CD4-positive, alpha-beta T cell treated with Interleukin-6 at 100 ng/mL for 8 hours (primary cell): ENCODE results near the gene SLF1.

Experiments used
- DNase-seq: peaks from one replicate; pipeline ENCODE4 v3.0.0-alpha.2; 2020; ENCODE audit warnings: mixed read lengths, low spot score

SLF1 gene

DNA sequence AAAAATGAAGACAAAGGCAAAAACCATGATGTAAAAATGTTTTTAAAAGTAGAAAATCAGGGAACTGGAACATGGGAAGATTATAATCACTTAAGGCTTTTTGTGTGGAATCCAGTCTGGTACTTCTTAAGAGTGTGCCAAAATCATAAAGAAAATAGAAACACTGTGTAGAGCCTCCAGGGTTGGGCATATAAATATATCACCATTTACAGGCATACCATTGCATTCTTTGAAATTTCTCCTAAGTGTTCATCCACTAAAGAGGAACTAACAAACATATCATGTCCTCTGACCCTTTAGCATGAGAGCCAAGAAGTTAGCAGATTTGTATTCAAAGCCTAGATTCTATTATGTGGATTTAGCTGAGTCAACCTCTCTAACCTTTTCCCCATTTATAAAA is 93.3 kb downstream of the SLF1 start:
- DNase-seq: no peak

DNA sequence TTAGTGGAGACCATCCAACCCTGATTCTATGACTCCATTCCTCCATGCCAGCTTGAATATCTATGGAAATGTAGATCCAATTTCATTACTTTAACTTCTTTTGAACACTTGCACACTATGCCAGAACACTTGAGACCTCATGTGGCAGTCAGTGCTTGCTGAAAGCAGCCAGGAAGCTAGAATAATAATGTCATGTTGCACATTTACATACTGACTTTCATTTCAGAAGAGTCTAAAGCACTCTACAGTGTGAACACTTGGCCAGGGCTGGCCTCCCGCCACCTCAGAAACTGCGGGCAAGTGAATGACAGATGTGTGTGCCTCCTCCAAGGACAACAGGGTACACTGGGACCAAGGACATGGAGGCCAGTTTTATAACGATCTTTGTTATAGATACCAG is 97.3 kb downstream of the SLF1 start:
- no peak for DNase-seq

DNA sequence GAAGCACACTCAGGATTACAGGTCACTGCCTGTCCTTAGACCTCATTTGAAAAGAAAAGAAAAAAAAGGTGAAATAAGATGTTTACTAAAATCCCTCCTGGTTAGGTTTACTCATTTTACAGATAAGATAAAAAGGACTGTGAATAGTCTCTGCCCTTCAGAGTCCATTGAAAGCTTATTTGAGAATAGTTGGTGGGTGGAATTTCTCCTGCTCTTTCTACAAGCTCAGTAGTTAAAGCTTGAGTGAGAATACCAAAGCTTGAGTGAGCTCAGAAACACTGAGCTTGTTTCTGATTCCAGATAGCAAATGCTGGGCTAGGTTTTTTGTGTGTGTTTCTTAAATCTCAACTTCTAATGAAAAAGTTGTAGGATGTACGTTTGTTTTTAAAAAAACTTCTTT is 106.7 kb downstream of the SLF1 start:
- no peak for DNase-seq

DNA sequence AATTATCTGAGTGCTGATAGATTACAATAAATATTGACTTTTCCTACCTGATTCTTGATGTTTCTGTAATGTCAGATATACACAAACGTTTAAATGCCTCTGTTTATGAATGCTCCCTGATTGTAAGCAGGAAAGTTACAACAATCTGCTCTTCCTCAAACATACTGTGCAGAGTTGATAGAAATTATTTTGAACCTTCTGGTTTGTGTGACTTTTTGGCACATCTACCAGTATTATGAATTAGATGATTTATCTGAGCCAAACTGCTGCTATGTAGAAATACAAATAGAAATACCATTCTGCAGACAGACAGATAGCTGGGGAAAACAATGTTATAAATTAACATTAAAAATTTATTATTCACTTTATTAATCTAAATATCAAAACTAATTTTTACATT is 113.0 kb downstream of the SLF1 start:
- no peak for DNase-seq

DNA sequence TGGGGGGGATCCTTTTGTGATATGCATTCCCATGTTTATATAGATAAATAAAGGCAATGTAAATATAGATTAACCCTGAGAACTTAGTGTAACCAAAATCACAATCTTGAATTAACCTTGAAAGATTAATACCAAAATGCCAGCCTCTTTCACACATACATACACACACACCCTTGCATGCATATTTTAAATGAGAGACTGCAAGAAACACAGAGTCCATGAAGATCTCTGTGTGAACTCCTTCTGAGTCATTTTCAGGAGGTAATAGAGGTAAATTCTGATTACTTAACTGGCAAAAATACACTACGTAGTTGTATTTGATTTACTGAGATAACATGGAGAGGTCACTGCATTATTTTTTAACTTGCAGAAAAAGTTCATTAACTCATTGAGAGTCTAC is 118.0 kb downstream of the SLF1 start:
- DNase-seq: no peak

DNA sequence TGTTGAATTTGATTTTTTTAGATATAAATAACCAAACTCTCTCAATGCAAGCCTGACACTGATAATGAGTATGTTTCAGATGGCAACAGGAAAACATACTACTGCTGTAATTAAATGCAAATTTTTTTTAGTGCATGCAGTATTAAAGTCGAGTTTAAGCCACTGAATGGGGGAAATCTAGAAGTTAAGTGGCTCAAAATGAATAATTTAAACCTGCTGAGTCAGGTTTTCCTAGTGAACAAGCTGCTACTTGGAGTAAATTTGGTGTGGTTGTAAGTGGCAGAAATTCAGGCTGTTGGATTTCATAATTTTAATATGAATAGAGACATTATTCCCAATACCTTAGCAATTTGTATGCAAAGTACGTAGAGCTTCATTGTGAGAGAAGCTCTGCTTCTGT is 121.8 kb downstream of the SLF1 start:
- DNase-seq: no peak

DNA sequence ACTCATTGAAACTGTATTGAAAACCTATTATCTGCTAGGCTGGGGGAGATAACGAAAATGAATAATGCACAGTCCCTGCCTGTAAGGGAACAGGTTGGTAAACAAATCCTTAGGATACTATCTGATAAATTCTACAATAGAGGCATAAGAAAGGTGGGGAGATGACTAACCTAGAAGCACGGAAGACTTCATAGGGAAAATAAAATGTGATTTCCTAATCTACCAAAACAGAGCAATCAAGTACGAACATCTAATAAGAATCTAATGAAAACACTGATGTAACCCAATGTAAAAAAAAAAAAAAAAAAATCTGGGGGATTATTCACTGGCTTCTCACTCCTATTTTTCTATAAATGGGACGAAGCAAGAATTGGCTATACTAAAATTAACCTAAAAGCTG is 124.4 kb downstream of the SLF1 start:
- DNase-seq: no peak

DNA sequence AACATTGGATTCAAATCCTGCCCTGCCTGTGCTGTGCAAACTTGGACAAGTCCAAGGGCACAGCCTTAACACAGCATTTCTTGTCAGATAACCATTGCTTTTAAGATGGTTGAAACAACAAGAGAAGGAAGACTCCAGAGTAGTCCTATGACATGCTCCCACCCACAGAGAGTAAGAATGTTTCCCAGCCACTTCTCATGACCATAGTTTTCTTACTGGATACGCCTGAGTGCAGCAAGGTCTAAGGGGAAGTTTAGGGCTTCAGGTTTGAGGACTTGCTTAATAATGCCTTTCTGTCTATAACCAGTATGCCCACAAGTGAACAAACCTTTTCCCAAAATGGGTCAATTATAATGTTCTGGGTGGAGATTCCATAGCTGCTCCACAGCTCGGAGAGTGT is 126.4 kb downstream of the SLF1 start:
- no peak for DNase-seq

DNA sequence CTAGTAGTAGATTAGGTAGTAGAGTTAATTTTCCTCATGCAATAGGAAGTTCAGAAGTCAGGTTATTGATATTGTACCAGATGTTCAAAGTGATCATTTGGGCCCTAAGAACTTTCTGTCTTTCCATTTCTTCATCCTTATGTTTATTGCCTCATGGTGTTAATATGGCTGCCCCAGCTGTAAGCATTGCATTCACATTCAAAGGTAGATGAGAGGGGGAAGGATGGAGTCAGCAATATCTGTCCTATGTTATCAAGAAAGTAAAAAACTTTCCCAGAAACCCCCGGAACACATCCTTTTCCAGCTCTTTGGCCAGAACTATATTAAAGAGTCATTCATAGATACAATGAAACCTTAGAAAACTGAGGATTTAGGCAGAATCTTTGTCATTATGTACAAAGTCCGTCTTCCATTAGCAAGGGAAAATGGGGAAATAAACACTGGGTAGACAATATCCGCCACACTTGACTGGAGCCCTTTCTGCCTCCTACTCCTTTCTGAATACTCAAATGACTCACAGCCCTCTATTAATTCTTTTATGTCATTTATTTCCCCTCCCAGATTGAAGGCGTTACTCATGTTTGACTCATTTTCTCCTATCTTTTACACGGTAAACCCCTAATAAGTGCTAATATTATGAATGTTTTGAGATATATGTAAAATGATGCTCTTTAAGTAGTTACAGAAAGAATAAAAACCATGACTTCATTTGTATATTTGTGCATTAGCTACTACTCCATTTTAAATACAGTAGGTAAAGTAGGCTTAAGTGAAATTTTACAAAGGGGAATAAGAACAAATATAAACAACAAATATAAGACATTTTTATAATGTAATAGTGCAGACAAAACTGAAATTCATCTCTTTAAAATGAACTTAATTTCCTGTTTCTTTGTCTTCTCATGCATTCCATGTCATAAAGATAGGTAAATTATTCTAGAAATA is 127.6 kb downstream of the SLF1 start:
- DNase-seq: no peak

DNA sequence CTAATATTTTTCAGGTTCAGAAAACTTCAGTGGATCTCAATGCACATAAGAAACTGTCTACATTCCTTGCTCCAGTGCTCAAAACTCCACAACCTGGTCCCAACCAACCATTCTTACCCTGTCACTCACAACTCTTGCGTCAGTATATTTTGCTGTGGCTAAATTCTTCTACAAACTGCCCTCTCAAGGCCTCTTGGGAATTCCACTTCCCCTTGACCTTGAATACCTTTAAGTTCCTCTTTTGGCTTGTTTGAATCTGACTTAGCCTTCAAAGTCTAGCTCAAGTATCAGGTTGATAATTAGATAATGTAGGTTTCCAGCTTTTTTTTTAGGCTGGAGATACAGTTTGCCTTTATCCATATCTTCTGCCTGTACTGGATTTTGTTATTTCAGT is 128.3 kb downstream of the SLF1 start:
- DNase-seq: no peak
